ENCODE data around the gene PELO.
A peak's percentile ranks its signal among the peaks of the same experiment; 100 is the strongest.

Gene PELO

DNA sequence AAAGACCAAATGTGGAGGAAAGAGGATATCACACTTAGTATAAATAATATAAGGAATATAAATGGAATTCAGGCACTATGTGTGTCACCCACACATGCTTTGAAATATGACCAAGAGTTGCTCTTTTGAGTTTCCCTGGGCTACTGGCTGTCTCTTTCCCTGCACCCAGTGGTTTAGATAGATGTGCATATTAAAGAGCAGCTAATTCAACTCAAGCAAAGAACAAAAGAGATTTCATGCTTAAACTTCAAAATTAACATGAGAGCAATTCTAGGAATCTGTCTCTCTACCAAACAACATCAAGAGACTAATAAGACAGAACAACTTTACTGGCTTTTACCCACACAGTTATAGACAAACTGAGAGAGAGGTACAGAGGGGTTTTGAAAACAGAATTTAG, 38.0 kb upstream of the PELO start:
- no peak overlapping the region for H3K9ac ChIP-seq (ENCODE audit: low read length in 5 of 5)
- no peak overlapping the region for H3K4me3 ChIP-seq (ENCODE audit: low read depth in 1 of 5, low read length in 5 of 5)
- H3K36me3 ChIP-seq (ENCODE audit: control insufficient read depth in 5 of 5, insufficient read depth in 5 of 5, low read length in 5 of 5) = no peaks in the 10 kb centered on the region
- no peaks in the 10 kb centered on the region for H3K9me3 ChIP-seq (ENCODE audit: control insufficient read depth in 5 of 5, low read length in 5 of 5)
- no peaks in the 10 kb centered on the region for H3K27me3 ChIP-seq (ENCODE audit: control insufficient read depth in 5 of 5, insufficient read depth in 4 of 5, low read length in 5 of 5)
- no peak overlapping the region for H3K27ac ChIP-seq (ENCODE audit: low read depth, low read length)
- H3K4me1 ChIP-seq (ENCODE audit: control insufficient read depth in 5 of 5, insufficient read depth in 5 of 5, low read length in 5 of 5) = peaks cover 0 to 4% (median 0%) of the 10 kb centered on the region in 5 donors

DNA sequence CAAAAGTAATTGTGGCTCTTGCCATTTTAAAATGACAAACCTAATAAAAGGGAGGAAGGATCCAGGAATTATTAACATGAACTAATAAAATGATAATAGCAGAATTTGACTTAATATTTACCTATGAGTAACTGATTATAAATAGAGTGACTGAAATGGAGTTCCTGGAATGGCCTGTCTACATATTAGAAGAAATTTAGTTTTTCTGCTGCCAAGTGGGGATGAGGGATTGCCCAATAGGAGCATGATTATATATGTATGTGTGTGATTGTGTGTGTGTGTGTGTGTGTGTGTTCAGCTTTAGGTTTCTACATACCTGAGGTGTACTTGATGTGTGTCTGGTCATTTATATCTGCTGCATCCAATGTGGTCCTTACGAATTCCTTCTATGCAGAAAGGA, 36.6 kb upstream of the PELO start:
- H3K4me3 ChIP-seq (ENCODE audit: low read depth in 1 of 5, low read length in 5 of 5) = no peak overlapping the region

DNA sequence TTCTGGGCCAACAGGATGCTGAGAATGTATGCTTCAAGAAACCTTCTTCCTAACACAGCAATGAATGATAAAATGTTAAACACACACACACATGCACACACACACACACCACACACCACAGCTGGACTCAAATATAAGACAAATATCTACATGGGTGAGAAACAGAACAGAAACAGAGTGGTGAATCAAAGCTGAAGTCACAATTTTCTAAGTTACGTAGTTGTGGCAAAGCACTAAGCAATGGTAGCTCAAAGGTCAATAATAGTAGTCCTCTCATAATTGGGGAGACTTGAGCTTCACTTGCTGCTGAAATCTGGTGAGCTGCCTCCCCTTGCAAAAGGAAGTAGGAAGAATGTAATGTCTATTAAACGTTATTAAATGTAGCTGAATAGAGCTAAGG, 33.7 kb upstream of the PELO start:
- Histone ChIP-seq H3K9ac (ENCODE audit: low read length in 5 of 5) (no peak overlapping the region), H3K9me3 (ENCODE audit: control insufficient read depth in 5 of 5, low read length in 5 of 5) (no peaks in the 10 kb centered on the region), H3K36me3 (ENCODE audit: control insufficient read depth in 5 of 5, insufficient read depth in 5 of 5, low read length in 5 of 5) (no peaks in the 10 kb centered on the region), H3K27me3 (ENCODE audit: control insufficient read depth in 5 of 5, insufficient read depth in 4 of 5, low read length in 5 of 5) (no peaks in the 10 kb centered on the region), H3K4me3 (ENCODE audit: low read depth in 1 of 5, low read length in 5 of 5) (no peak overlapping the region), H3K4me1 (ENCODE audit: control insufficient read depth in 5 of 5, insufficient read depth in 5 of 5, low read length in 5 of 5) (peaks cover 0 to 11% (median 3%) of the 10 kb centered on the region in 5 donors), H3K27ac (ENCODE audit: low read depth, low read length) (no peak overlapping the region)

More for the DNA sequence above, 36.6 kb upstream of the PELO start:
- H3K4me1 ChIP-seq (ENCODE audit: control insufficient read depth in 5 of 5, insufficient read depth in 5 of 5, low read length in 5 of 5) = no peaks in the 10 kb centered on the region
- H3K9me3 ChIP-seq (ENCODE audit: control insufficient read depth in 5 of 5, low read length in 5 of 5) = no peaks in the 10 kb centered on the region
- H3K9ac ChIP-seq (ENCODE audit: low read length in 5 of 5) = no peak overlapping the region
- H3K36me3 ChIP-seq (ENCODE audit: control insufficient read depth in 5 of 5, insufficient read depth in 5 of 5, low read length in 5 of 5) = no peaks in the 10 kb centered on the region
- H3K27me3 ChIP-seq (ENCODE audit: control insufficient read depth in 5 of 5, insufficient read depth in 4 of 5, low read length in 5 of 5) = no peaks in the 10 kb centered on the region
- no peak overlapping the region for H3K27ac ChIP-seq (ENCODE audit: low read depth, low read length)

DNA sequence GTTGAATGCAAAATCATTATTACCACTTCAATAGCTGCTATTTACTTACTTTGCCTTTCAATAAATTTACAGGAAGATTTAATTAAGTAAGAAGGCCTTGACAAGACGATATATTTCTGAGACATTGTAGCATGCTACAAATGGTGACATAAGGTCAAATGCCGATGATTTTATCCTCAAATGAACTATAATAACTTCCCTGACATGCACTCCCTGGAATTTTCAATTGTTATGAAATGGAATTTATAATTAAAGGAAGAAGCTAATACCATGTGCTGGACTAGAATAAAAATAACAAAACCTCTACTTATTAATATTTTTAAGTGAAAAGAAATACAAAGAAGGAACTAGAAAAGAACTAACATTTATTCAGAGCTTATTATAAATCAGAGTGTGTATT, 30.2 kb upstream of the PELO start:
- no peaks in the 10 kb centered on the region for H3K36me3 ChIP-seq (ENCODE audit: control insufficient read depth in 5 of 5, insufficient read depth in 5 of 5, low read length in 5 of 5)
- H3K9ac ChIP-seq (ENCODE audit: low read length in 5 of 5) = no peak overlapping the region
- H3K4me3 ChIP-seq (ENCODE audit: low read depth in 1 of 5, low read length in 5 of 5) = no peak overlapping the region
- H3K4me1 ChIP-seq (ENCODE audit: control insufficient read depth in 5 of 5, insufficient read depth in 5 of 5, low read length in 5 of 5) = peaks cover 0 to 11% (median 3%) of the 10 kb centered on the region in 5 donors
- H3K27ac ChIP-seq (ENCODE audit: low read depth, low read length) = peak overlapping the region; percentile 39
- H3K27me3 ChIP-seq (ENCODE audit: control insufficient read depth in 5 of 5, insufficient read depth in 4 of 5, low read length in 5 of 5) = no peaks in the 10 kb centered on the region
- no peaks in the 10 kb centered on the region for H3K9me3 ChIP-seq (ENCODE audit: control insufficient read depth in 5 of 5, low read length in 5 of 5)

DNA sequence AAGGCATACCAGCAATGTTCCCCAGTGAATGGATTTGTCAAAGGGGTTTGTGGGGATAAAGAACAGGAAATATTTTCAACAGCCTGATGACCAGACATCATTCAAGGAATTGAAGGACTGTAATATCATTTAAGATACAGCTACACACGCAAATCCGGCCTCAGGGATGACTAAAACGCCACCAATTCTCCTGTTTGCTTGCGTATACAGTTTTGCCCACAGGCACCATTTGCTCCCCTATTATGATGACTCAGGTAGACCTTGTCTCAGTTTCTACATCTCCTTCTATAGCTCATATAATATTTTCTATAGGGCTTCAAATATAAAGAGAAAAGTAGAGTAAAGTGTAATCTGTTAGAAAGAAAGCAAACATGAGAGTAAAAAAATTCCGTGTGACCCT, 29.7 kb upstream of the PELO start:
- Histone ChIP-seq H3K4me1 (ENCODE audit: control insufficient read depth in 5 of 5, insufficient read depth in 5 of 5, low read length in 5 of 5) (peaks cover 0 to 11% (median 3%) of the 10 kb centered on the region in 5 donors), H3K4me3 (ENCODE audit: low read depth in 1 of 5, low read length in 5 of 5) (no peak overlapping the region), H3K27me3 (ENCODE audit: control insufficient read depth in 5 of 5, insufficient read depth in 4 of 5, low read length in 5 of 5) (no peaks in the 10 kb centered on the region), H3K36me3 (ENCODE audit: control insufficient read depth in 5 of 5, insufficient read depth in 5 of 5, low read length in 5 of 5) (no peaks in the 10 kb centered on the region), H3K9me3 (ENCODE audit: control insufficient read depth in 5 of 5, low read length in 5 of 5) (no peaks in the 10 kb centered on the region), H3K9ac (ENCODE audit: low read length in 5 of 5) (no peak overlapping the region), H3K27ac (ENCODE audit: low read depth, low read length) (peak overlapping the region; percentile 39)

DNA sequence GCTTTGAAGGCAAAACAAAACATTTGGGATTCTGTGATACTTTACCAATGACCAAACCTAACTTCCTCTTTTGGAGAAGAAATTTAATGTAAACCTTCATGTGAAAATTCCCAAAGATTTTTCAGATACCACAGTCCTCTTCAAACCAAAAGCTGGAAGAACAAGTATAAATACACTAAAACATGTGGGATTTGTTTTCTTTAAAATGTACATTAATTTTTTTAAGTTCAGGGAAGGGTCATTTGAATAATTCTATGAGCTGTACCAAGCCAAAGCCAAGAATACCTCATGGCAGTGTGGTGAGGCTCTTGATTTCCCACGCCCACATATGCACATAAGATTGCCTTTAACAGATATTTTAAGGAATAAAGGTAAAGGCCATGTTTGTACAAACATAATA, 28.4 kb upstream of the PELO start:
- Histone ChIP-seq H3K9ac (ENCODE audit: low read length in 5 of 5) (no peak overlapping the region), H3K27ac (ENCODE audit: low read depth, low read length) (no peak overlapping the region), H3K4me3 (ENCODE audit: low read depth in 1 of 5, low read length in 5 of 5) (no peak overlapping the region), H3K27me3 (ENCODE audit: control insufficient read depth in 5 of 5, insufficient read depth in 4 of 5, low read length in 5 of 5) (no peaks in the 10 kb centered on the region), H3K36me3 (ENCODE audit: control insufficient read depth in 5 of 5, insufficient read depth in 5 of 5, low read length in 5 of 5) (no peaks in the 10 kb centered on the region), H3K9me3 (ENCODE audit: control insufficient read depth in 5 of 5, low read length in 5 of 5) (no peaks in the 10 kb centered on the region), H3K4me1 (ENCODE audit: control insufficient read depth in 5 of 5, insufficient read depth in 5 of 5, low read length in 5 of 5) (peaks cover 0 to 11% (median 3%) of the 10 kb centered on the region in 5 donors)

DNA sequence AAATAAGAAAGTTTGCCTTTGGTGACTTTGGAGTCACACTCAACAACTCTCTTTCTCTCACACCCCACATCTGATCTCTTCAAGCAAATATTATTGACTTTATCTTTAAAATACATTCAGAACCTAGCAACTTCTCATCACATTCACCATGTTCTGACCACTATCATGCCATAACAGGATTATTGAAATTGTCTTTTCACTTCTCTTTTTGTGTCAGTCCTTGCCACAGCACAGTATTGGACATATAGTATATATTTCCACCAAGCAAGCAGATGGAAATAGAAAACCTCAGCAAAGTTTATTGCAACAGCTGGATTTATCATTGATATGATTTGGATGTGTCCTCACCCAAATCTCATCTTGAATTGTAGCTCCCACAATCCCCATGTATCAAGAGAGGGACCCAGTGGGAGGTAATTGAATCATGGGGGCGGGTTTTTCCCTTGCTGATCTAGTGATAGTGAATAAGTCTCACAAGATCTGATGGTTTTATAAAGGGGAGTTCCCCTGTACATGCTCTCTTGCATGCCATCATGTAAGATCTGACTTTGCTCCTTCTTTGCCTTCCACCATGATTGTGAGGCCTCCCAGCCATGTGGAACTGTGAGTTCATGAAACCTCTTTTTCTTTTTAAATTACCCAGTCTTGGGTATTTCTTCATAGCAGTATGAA, 26.9 kb upstream of the PELO start:
- no peaks in the 10 kb centered on the region for H3K36me3 ChIP-seq (ENCODE audit: control insufficient read depth in 5 of 5, insufficient read depth in 5 of 5, low read length in 5 of 5)

DNA sequence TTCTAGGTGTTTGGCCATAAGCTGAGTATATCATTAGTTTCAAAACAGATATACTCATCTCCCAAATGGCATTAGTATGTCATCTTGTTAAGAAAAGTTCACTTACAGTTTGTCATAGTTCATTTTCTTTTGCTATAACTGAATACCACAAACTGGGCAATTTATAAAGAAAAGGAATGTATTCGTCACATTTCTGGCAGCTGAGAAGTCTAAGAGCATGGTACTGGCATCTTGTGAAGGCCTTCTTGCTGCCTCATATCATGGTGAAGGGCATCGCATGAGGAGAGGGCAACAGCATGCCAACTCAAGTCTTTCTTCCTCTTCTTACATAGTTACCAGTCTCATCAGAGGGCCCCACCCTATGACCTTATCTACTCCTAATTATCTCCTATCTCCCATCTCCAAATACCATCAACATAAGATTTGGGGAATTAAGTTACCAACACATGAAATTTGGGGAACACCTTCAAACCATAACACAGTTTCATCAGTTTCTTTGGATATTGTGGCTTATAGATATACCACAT, 20.4 kb upstream of the PELO start:
- Histone ChIP-seq H3K9ac (ENCODE audit: low read length in 5 of 5) (no peak overlapping the region), H3K9me3 (ENCODE audit: control insufficient read depth in 5 of 5, low read length in 5 of 5) (no peaks in the 10 kb centered on the region), H3K36me3 (ENCODE audit: control insufficient read depth in 5 of 5, insufficient read depth in 5 of 5, low read length in 5 of 5) (no peaks in the 10 kb centered on the region), H3K27ac (ENCODE audit: low read depth, low read length) (no peak overlapping the region), H3K4me3 (ENCODE audit: low read depth in 1 of 5, low read length in 5 of 5) (no peak overlapping the region), H3K27me3 (ENCODE audit: control insufficient read depth in 5 of 5, insufficient read depth in 4 of 5, low read length in 5 of 5) (no peaks in the 10 kb centered on the region), H3K4me1 (ENCODE audit: control insufficient read depth in 5 of 5, insufficient read depth in 5 of 5, low read length in 5 of 5) (peaks cover 0 to 5% (median 0%) of the 10 kb centered on the region in 5 donors)

More for the DNA sequence above, 26.9 kb upstream of the PELO start:
- H3K9ac ChIP-seq (ENCODE audit: low read length in 5 of 5) = no peak overlapping the region
- H3K9me3 ChIP-seq (ENCODE audit: control insufficient read depth in 5 of 5, low read length in 5 of 5) = no peaks in the 10 kb centered on the region
- H3K27me3 ChIP-seq (ENCODE audit: control insufficient read depth in 5 of 5, insufficient read depth in 4 of 5, low read length in 5 of 5) = no peaks in the 10 kb centered on the region
- no peak overlapping the region for H3K27ac ChIP-seq (ENCODE audit: low read depth, low read length)
- H3K4me3 ChIP-seq (ENCODE audit: low read depth in 1 of 5, low read length in 5 of 5) = no peak overlapping the region
- peaks cover 0 to 11% (median 3%) of the 10 kb centered on the region in 5 donors for H3K4me1 ChIP-seq (ENCODE audit: control insufficient read depth in 5 of 5, insufficient read depth in 5 of 5, low read length in 5 of 5)

DNA sequence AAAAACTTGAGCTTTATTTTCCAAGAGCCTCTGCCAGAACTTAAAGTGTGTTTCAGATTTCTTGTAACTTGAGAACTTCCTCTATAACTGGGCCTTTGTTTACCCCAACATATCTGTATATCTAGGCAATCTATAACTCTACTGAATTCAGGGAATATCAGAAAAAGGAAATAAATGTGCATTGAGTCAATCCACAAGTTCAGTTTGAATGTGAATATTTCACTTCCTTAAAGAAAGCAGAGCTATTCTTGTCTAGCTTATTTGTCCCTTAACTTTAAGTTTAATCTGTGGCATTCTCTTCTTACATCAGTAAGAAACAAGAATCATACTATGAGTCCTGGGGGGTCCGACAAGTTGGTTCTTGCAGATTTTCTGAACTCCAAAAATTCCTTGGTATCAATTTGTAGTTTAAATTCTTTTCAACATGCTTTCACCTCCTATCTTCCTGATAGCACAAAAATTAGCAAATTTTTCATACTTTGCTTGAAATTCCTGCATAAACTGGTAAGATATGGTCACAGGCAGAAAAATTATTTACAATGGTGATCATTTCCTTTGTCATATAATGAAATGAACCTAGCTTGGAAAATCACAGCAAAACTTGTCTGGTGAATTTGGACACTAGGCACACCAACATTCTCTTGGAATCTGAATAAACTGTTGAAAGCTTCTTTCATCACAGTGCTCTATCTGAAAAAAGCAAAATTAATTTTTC, 19.8 kb upstream of the PELO start:
- Histone ChIP-seq H3K4me3 (ENCODE audit: low read depth in 1 of 5, low read length in 5 of 5) (no peak overlapping the region), H3K4me1 (ENCODE audit: control insufficient read depth in 5 of 5, insufficient read depth in 5 of 5, low read length in 5 of 5) (peaks cover 0 to 5% (median 0%) of the 10 kb centered on the region in 5 donors), H3K9ac (ENCODE audit: low read length in 5 of 5) (no peak overlapping the region), H3K27me3 (ENCODE audit: control insufficient read depth in 5 of 5, insufficient read depth in 4 of 5, low read length in 5 of 5) (no peaks in the 10 kb centered on the region), H3K9me3 (ENCODE audit: control insufficient read depth in 5 of 5, low read length in 5 of 5) (no peaks in the 10 kb centered on the region), H3K27ac (ENCODE audit: low read depth, low read length) (no peak overlapping the region), H3K36me3 (ENCODE audit: control insufficient read depth in 5 of 5, insufficient read depth in 5 of 5, low read length in 5 of 5) (no peaks in the 10 kb centered on the region)

DNA sequence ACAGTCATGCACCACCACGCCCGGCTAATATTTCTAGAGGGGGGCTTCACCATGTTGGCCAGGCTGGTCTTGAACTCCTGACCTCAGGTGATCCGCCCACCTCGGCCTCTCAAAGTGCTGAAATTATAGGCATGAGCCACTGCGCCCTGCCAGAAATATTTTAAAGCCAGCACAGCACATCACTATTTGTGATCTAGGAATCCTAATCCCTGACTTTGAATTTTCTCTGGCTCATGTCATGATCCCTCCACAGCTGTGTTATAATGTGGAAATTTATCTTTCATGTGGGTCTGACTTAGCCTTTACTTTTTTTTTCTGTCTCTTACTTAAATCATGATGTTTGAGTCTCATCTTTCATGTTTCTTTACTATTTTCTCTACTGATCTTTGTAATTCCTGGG, 18.7 kb upstream of the PELO start:
- H3K4me1 ChIP-seq (ENCODE audit: control insufficient read depth in 5 of 5, insufficient read depth in 5 of 5, low read length in 5 of 5) = peaks cover 0 to 10% (median 0%) of the 10 kb centered on the region in 5 donors
- no peak overlapping the region for H3K4me3 ChIP-seq (ENCODE audit: low read depth in 1 of 5, low read length in 5 of 5)
- H3K9me3 ChIP-seq (ENCODE audit: control insufficient read depth in 5 of 5, low read length in 5 of 5) = no peaks in the 10 kb centered on the region
- H3K36me3 ChIP-seq (ENCODE audit: control insufficient read depth in 5 of 5, insufficient read depth in 5 of 5, low read length in 5 of 5) = no peaks in the 10 kb centered on the region
- no peak overlapping the region for H3K27ac ChIP-seq (ENCODE audit: low read depth, low read length)
- H3K9ac ChIP-seq (ENCODE audit: low read length in 5 of 5) = no peak overlapping the region
- no peaks in the 10 kb centered on the region for H3K27me3 ChIP-seq (ENCODE audit: control insufficient read depth in 5 of 5, insufficient read depth in 4 of 5, low read length in 5 of 5)

Measured in subcutaneous abdominal adipose tissue (tissue), 5 donors.